ENCODE data around the gene RLN2. TPM values are rescaled to one million over a fixed set of nuclear protein-coding genes. Genes with fewer than 3 reads are reported as not detected.

Gene RLN2
- total RNA-seq, 4 donors from 2014 or later = not detected

DNA sequence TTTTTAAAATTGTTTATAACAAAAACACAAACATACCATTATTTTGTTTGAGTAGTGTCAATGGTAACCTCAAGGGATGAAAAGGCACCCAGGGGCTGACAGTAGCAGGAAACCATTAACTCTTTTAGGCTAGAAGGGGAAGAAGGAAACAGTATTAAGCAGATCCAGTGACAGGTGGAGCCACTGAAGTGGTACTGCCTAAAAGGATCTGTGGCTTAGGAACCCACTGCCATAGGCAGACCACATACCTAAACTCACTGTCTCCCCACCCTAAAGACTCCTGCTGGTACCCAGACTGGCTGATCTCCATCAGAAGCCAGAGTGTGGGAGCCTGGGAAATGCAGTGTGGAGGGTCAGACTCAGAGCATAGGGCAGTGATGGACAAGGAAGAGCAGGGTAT is 21.7 kb upstream of the RLN2 start:
- TF ChIP-seq, protein P1, sequence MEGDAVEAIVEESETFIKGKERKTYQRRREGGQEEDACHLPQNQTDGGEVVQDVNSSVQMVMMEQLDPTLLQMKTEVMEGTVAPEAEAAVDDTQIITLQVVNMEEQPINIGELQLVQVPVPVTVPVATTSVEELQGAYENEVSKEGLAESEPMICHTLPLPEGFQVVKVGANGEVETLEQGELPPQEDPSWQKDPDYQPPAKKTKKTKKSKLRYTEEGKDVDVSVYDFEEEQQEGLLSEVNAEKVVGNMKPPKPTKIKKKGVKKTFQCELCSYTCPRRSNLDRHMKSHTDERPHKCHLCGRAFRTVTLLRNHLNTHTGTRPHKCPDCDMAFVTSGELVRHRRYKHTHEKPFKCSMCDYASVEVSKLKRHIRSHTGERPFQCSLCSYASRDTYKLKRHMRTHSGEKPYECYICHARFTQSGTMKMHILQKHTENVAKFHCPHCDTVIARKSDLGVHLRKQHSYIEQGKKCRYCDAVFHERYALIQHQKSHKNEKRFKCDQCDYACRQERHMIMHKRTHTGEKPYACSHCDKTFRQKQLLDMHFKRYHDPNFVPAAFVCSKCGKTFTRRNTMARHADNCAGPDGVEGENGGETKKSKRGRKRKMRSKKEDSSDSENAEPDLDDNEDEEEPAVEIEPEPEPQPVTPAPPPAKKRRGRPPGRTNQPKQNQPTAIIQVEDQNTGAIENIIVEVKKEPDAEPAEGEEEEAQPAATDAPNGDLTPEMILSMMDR (IDR thresholded peaks at IDR 0.05; ENCODE audit: low read depth) = no peak

DNA sequence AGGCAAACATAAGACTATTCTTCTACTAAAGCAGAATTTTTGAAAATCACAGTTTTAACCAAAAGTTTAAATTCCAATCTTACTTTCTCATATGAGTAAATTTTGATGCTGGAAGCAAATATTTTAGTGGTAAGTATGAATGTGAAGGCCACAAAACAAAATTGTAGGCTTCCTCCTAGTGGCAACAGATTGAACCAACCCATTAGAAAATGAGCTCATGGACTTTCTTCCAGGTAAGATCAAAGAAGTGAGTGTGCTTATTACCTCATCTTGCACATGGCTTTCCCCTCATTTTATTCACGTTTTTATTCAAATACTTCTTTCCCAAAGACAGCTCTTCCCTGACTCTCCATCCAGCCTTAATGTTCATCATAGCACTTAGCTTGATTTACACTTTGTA is 16.5 kb upstream of the RLN2 start:
- TF ChIP-seq, protein P1 (IDR thresholded peaks at IDR 0.05; ENCODE audit: low read depth) = no peak

DNA sequence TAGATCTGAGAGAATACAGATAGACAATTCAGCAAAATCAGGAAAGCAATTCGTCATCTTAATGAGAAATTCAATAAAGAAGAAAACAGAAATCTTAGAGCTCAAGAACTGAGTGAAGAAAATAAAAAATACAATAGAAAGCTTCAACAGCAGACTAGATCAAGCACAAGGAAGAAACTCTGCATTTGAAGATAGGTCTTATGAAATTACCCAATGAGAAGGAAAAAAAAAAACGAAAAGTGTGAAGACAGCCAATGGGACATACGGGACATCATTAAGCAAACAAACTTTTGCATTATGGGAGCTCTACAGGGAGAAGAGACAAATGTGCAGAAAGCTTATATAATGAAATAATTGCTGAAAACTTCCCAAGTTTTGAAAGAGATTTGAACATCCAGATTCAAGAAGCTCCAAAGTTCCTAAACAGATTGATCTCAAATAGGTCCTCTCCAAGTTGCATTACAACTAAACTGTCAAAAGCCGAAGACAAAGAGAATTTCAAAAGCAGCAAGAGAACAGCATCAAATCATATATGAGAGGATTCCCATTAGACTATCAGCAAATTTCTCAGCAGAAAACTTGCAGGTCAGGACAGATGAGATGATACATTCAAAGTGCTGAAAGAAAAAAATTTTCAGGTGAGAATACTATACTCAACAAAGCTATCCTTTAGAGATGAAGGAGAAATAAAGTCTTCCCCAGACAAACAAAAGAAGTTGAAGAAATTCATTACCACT is 10.8 kb upstream of the RLN2 start:
- TF ChIP-seq, protein P1 (IDR thresholded peaks at IDR 0.05; ENCODE audit: low read depth) = no peak

DNA sequence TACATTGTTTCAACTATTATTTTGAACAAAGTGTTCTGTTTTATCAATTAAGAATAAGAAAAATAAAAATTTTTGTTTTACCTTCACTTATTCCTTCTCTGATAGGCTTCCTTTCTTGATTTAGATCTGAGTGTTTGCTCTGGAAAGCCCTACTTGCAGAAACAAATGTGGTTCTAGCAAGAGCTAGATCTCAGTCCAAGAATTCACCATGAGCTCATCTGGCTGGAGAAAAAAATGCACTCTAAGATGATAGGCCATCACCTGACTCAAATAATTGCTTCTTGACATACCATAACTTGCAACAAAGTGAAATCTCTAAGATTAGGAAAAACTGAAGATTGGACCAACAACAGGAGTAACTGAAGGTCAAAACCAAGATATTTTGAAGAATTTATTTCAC is 6.3 kb upstream of the RLN2 start:
- TF ChIP-seq, protein P1 (IDR thresholded peaks at IDR 0.05; ENCODE audit: low read depth) = no peak

DNA sequence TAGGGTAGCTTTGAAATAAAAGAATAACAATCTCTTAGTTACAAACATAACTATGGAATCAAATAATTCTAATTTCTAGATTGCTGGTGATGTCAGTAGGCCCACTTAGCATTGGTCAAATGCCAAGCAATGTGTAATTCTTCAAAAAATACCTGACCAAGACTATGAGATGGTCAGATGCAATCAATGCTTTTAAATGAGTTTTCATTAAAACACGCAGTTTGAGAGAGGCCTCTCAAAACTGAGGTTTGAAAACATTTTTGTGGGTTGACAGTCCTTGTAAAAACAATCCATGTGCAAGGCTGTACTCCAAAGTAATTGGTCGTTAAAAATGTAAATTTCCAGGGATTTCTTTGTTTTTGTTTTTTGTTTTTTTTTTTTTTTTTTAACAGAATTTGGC is 1.2 kb upstream of the RLN2 start:
- TF ChIP-seq, protein P1 (IDR thresholded peaks at IDR 0.05; ENCODE audit: low read depth) = no peak

DNA sequence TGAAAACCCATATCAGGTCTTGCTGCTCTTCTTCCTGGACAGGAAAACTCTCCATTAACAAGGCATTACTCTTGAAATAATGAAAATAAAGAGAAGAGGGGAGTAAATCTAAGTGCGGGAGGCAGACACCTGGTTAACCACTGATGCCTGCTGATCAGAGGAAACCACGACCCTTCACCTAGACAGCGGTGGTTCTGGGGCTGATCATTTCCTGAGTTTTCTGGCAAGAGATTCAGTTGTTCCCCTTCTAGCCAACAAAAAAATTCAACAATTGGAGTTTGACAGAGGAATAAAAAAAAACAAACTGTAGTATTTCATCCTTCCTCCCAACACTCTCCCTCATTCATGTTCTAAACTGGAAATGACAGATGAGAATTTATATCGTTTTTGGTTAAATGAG is 3.0 kb downstream of the RLN2 start:
- TF ChIP-seq, protein P1 (IDR thresholded peaks at IDR 0.05; ENCODE audit: low read depth) = no peak

DNA sequence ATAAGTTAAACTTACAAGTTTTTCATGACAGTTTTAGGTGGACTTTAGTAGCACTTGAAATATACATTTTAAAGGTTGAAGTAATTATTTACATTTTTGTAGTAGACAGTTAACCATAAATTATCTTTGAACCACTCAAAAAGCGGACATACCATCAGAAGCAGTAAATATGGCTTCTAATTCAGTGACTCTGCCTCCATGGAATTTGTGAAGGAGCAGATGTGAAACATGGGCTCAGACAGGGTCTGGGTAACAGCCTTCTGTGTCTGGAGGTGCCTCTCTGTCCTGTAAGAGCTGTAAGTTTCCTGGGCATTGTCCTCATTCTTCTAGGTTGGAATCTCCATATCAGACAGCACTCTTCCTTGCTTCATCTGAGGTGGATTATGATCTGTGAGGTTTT is 12.4 kb downstream of the RLN2 start:
- TF ChIP-seq, protein P1 (IDR thresholded peaks at IDR 0.05; ENCODE audit: low read depth) = no peak

Data from subcutaneous adipose tissue (tissue), 4 donors.